Measurements from ENCODE around the gene FBXL17. TPM values are rescaled to one million over a fixed set of nuclear protein-coding genes. Genes with fewer than 3 reads are reported as not detected.

FBXL17 gene
- total and polyA plus RNA-seq, 2 donors = 12.3 to 13.5 TPM

DNA sequence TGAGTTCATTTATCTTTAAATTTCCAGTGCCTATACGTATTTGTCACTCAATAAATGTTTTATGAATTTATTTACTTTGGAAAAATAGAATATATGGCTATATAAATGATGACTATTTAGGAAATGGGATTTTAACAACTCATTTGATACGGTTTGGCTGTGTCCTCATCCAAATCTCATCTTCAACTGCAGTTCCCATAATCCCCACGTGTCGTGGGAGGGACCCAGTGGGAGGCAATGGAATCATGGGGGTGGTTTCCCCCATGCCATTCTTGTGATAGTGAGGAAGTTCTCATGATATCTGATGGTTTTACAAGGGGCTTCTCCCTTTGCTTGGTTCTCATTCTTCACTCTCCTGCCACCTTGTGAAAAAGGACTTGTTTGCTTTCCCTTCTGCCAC lies 523.6 kb downstream of the FBXL17 start:
- H3K9me3 ChIP-seq (ENCODE audit: control insufficient read depth in 2 of 2, insufficient read depth in 1 of 2, low read length in 1 of 2) = no peaks in the 10 kb centered on the region
- DNase-seq (ENCODE audit: low read depth in 6 of 9, low spot score in 9 of 9) = no peak
- no peak overlapping the region for H3K27ac ChIP-seq (ENCODE audit: low read depth in 1 of 2, low read length in 1 of 2)
- WGBS = 95% methylated on average over 4 of the region's 4 CpGs
- no peaks in the 10 kb centered on the region for H3K27me3 ChIP-seq (ENCODE audit: control insufficient read depth in 2 of 2, insufficient read depth in 1 of 2, low read length in 1 of 2)
- no peaks in the 10 kb centered on the region for H3K4me1 ChIP-seq (ENCODE audit: control insufficient read depth in 2 of 2, insufficient read depth in 2 of 2, low read length in 2 of 2)
- peaks cover 0 to 4% of the 10 kb centered on the region in 2 donors for H3K36me3 ChIP-seq (ENCODE audit: control insufficient read depth in 2 of 2, insufficient read depth in 2 of 2, low read length in 1 of 2)
- no peak overlapping the region for H3K4me3 ChIP-seq (ENCODE audit: low read length in 2 of 2)

DNA sequence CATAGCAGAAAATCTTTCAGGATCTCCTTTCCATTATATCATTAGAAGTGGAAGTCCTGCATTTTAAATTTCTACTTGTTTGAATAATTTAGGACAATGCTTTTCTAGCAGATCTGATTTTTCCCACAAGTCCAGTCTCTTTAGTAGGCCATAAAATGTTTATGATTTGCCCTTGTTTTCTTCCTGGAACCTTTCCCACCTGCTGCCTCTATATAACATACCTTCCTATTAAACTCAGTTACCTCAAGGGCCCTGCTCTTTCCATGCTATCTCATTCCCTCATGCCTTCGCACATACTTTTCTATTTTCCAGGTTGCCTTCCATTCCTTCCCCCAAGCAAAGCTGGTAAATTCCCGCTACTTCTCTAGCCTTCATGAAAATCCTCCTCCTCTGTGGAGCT lies 524.1 kb downstream of the FBXL17 start:
- WGBS = 97% methylated on average over 2 of the region's 2 CpGs
- no peak overlapping the region for H3K27ac ChIP-seq (ENCODE audit: low read depth in 1 of 2, low read length in 1 of 2)
- H3K36me3 ChIP-seq (ENCODE audit: control insufficient read depth in 2 of 2, insufficient read depth in 2 of 2, low read length in 1 of 2) = peaks cover 0 to 4% of the 10 kb centered on the region in 2 donors
- no peaks in the 10 kb centered on the region for H3K4me1 ChIP-seq (ENCODE audit: control insufficient read depth in 2 of 2, insufficient read depth in 2 of 2, low read length in 2 of 2)
- no peaks in the 10 kb centered on the region for H3K9me3 ChIP-seq (ENCODE audit: control insufficient read depth in 2 of 2, insufficient read depth in 1 of 2, low read length in 1 of 2)
- H3K27me3 ChIP-seq (ENCODE audit: control insufficient read depth in 2 of 2, insufficient read depth in 1 of 2, low read length in 1 of 2) = no peaks in the 10 kb centered on the region
- no peak for DNase-seq (ENCODE audit: low read depth in 6 of 9, low spot score in 9 of 9)
- no peak overlapping the region for H3K4me3 ChIP-seq (ENCODE audit: low read length in 2 of 2)

DNA sequence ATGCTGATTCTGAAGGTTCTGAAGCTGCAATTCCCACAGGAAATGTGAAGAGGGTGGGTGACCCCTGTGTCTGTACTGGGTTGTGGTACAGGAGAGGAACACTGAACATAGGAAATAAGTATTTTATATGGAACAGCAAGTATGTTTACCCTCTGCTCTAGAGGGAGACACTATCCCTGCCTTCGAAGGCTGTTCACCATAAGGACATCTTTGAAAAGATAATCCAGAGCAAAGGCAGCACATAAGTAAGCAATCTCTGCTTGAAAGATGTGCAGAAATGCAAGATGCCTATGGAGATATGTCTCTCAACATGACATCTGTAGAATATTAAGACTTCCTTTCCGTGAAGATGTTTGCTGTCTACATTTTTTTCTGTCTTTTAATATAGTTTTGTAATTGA lies 526.7 kb downstream of the FBXL17 start:
- 89% methylated on average over 2 of the region's 2 CpGs for WGBS
- H3K36me3 ChIP-seq (ENCODE audit: control insufficient read depth in 2 of 2, insufficient read depth in 2 of 2, low read length in 1 of 2) = no peaks in the 10 kb centered on the region
- H3K27me3 ChIP-seq (ENCODE audit: control insufficient read depth in 2 of 2, insufficient read depth in 1 of 2, low read length in 1 of 2) = no peaks in the 10 kb centered on the region
- DNase-seq (ENCODE audit: low read depth in 6 of 9, low spot score in 9 of 9) = peak in 4 of 9 donors; percentile 6 to 35 (median 12)
- no peaks in the 10 kb centered on the region for H3K9me3 ChIP-seq (ENCODE audit: control insufficient read depth in 2 of 2, insufficient read depth in 1 of 2, low read length in 1 of 2)
- no peaks in the 10 kb centered on the region for H3K4me1 ChIP-seq (ENCODE audit: control insufficient read depth in 2 of 2, insufficient read depth in 2 of 2, low read length in 2 of 2)
- H3K27ac ChIP-seq (ENCODE audit: low read depth in 1 of 2, low read length in 1 of 2) = no peak overlapping the region
- no peak overlapping the region for H3K4me3 ChIP-seq (ENCODE audit: low read length in 2 of 2)

DNA sequence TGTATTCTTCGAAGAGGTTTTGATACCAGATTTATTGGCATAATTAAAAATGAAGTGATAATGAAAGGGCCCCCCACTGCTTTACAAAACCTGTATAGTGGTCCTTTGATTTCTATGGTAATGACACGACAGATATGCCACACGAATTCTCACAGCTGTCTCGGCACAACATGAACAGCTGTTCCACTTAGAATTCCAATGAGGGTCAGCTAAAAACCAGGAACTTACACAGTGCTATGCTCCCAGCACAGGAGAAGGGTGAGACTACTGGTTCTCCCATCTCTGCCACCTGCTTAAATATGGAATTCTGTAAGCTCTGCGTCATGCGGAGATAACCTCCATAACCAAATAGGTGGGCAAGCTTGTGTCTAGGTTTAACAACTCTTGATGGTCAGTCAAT lies 528.2 kb downstream of the FBXL17 start:
- no peak overlapping the region for H3K27ac ChIP-seq (ENCODE audit: low read depth in 1 of 2, low read length in 1 of 2)
- no peak for DNase-seq (ENCODE audit: low read depth in 6 of 9, low spot score in 9 of 9)
- H3K36me3 ChIP-seq (ENCODE audit: control insufficient read depth in 2 of 2, insufficient read depth in 2 of 2, low read length in 1 of 2) = no peaks in the 10 kb centered on the region
- no peaks in the 10 kb centered on the region for H3K27me3 ChIP-seq (ENCODE audit: control insufficient read depth in 2 of 2, insufficient read depth in 1 of 2, low read length in 1 of 2)
- H3K4me3 ChIP-seq (ENCODE audit: low read length in 2 of 2) = no peak overlapping the region
- WGBS = 96% methylated on average over 6 of the region's 6 CpGs
- H3K4me1 ChIP-seq (ENCODE audit: control insufficient read depth in 2 of 2, insufficient read depth in 2 of 2, low read length in 2 of 2) = no peaks in the 10 kb centered on the region
- no peaks in the 10 kb centered on the region for H3K9me3 ChIP-seq (ENCODE audit: control insufficient read depth in 2 of 2, insufficient read depth in 1 of 2, low read length in 1 of 2)

DNA sequence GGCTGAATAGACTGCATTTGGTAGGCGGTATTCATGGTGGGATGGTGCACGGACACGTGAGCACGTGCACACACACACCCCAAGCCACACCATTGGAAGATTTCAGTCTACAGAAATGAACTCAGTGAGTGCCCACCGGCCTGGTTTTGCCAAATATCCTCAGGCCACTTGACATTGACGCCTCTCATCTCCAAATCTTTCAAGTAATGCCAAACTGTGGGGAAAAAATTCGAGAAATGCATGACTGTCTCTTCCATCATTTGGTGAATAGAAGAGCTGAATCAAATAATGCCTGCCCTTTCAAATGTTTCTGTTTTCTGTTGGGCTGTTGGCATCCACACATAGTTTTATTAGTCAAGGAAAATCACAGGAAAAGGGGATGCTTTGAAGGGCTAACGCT lies 528.9 kb downstream of the FBXL17 start:
- H3K36me3 ChIP-seq (ENCODE audit: control insufficient read depth in 2 of 2, insufficient read depth in 2 of 2, low read length in 1 of 2) = no peaks in the 10 kb centered on the region
- H3K4me3 ChIP-seq (ENCODE audit: low read length in 2 of 2) = no peak overlapping the region
- WGBS = 97% methylated on average over 8 of the region's 8 CpGs
- H3K4me1 ChIP-seq (ENCODE audit: control insufficient read depth in 2 of 2, insufficient read depth in 2 of 2, low read length in 2 of 2) = no peaks in the 10 kb centered on the region
- H3K27ac ChIP-seq (ENCODE audit: low read depth in 1 of 2, low read length in 1 of 2) = no peak overlapping the region
- no peak for DNase-seq (ENCODE audit: low read depth in 6 of 9, low spot score in 9 of 9)
- H3K27me3 ChIP-seq (ENCODE audit: control insufficient read depth in 2 of 2, insufficient read depth in 1 of 2, low read length in 1 of 2) = no peaks in the 10 kb centered on the region
- H3K9me3 ChIP-seq (ENCODE audit: control insufficient read depth in 2 of 2, insufficient read depth in 1 of 2, low read length in 1 of 2) = no peaks in the 10 kb centered on the region

DNA sequence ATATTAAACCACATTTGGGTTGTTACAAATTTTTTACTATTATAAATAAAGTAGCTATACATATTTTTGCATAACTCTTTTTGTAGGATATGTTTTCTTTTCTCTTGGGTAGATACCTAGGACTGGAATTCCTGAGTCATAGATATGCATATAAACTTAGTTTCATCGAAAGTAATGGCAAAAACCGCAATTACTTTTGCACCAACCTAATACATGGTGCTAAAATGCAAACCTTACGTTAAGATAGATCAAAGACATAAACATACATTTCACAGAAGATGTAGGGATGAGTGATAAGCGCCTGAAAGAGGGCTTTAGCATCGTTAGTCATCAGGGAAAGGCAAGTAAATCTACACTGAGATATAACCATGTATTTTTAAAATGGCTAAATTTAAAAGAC lies 532.8 kb downstream of the FBXL17 start:
- 98% methylated on average over 5 of the region's 5 CpGs for WGBS
- no peaks in the 10 kb centered on the region for H3K4me1 ChIP-seq (ENCODE audit: control insufficient read depth in 2 of 2, insufficient read depth in 2 of 2, low read length in 2 of 2)
- no peaks in the 10 kb centered on the region for H3K27me3 ChIP-seq (ENCODE audit: control insufficient read depth in 2 of 2, insufficient read depth in 1 of 2, low read length in 1 of 2)

DNA sequence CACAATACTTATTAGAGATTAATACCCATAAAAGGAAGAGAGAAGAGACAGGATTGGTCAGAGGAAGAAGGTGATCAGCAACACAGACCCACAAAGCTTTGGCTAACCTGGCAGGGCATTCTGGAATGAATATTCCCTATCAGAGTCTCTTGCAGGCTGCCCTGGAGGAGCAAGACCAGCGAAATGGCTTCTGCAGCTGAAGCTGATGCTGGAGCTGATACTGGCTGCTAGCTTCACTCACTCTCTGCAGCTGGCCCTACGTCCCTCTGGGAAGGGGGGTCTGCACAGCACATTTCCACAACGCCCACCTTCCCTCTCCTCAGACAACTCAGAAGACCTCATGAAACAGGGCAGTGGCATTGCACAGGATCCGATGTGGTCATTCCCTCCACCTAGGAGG lies 541.3 kb downstream of the FBXL17 start:
- Histone ChIP-seq H3K27me3 (ENCODE audit: control insufficient read depth in 2 of 2, insufficient read depth in 1 of 2, low read length in 1 of 2) (no peaks in the 10 kb centered on the region), H3K4me3 (ENCODE audit: low read length in 2 of 2) (no peak overlapping the region), H3K4me1 (ENCODE audit: control insufficient read depth in 2 of 2, insufficient read depth in 2 of 2, low read length in 2 of 2) (no peaks in the 10 kb centered on the region), H3K27ac (ENCODE audit: low read depth in 1 of 2, low read length in 1 of 2) (no peak overlapping the region), H3K9me3 (ENCODE audit: control insufficient read depth in 2 of 2, insufficient read depth in 1 of 2, low read length in 1 of 2) (no peaks in the 10 kb centered on the region), H3K36me3 (ENCODE audit: control insufficient read depth in 2 of 2, insufficient read depth in 2 of 2, low read length in 1 of 2) (no peaks in the 10 kb centered on the region)
- no peak for DNase-seq (ENCODE audit: low read depth in 6 of 9, low spot score in 9 of 9)
- WGBS = 80% methylated on average over 4 of the region's 4 CpGs

More for the DNA sequence above, 532.8 kb downstream of the FBXL17 start:
- Histone ChIP-seq H3K9me3 (ENCODE audit: control insufficient read depth in 2 of 2, insufficient read depth in 1 of 2, low read length in 1 of 2) (no peaks in the 10 kb centered on the region), H3K4me3 (ENCODE audit: low read length in 2 of 2) (no peak overlapping the region), H3K27ac (ENCODE audit: low read depth in 1 of 2, low read length in 1 of 2) (no peak overlapping the region), H3K36me3 (ENCODE audit: control insufficient read depth in 2 of 2, insufficient read depth in 2 of 2, low read length in 1 of 2) (no peaks in the 10 kb centered on the region)
- DNase-seq (ENCODE audit: low read depth in 6 of 9, low spot score in 9 of 9) = no peak

DNA sequence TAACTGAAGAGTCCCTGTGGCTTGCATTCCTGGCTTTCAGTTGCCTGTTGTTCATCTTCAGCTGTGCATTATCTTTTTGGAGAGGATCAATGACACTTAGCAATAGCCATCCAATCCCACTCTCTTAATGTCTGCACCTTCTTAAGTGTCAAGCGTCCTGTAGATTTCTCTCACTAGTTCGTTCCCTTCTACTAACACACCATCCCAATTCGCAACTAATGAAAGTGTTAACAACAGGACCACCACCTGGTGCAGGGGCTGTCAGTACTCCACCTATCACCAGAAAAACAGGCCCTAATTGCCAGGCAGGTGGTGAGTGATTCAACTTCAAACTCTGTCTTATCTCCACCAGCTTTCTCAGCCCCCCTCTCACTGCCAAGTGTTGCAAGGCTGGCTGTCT lies 541.7 kb downstream of the FBXL17 start:
- no peaks in the 10 kb centered on the region for H3K27me3 ChIP-seq (ENCODE audit: control insufficient read depth in 2 of 2, insufficient read depth in 1 of 2, low read length in 1 of 2)
- WGBS = 82% methylated on average over 3 of the region's 3 CpGs
- H3K9me3 ChIP-seq (ENCODE audit: control insufficient read depth in 2 of 2, insufficient read depth in 1 of 2, low read length in 1 of 2) = no peaks in the 10 kb centered on the region
- no peak overlapping the region for H3K4me3 ChIP-seq (ENCODE audit: low read length in 2 of 2)
- no peak overlapping the region for H3K27ac ChIP-seq (ENCODE audit: low read depth in 1 of 2, low read length in 1 of 2)
- no peaks in the 10 kb centered on the region for H3K36me3 ChIP-seq (ENCODE audit: control insufficient read depth in 2 of 2, insufficient read depth in 2 of 2, low read length in 1 of 2)
- DNase-seq (ENCODE audit: low read depth in 6 of 9, low spot score in 9 of 9) = no peak
- no peaks in the 10 kb centered on the region for H3K4me1 ChIP-seq (ENCODE audit: control insufficient read depth in 2 of 2, insufficient read depth in 2 of 2, low read length in 2 of 2)

DNA sequence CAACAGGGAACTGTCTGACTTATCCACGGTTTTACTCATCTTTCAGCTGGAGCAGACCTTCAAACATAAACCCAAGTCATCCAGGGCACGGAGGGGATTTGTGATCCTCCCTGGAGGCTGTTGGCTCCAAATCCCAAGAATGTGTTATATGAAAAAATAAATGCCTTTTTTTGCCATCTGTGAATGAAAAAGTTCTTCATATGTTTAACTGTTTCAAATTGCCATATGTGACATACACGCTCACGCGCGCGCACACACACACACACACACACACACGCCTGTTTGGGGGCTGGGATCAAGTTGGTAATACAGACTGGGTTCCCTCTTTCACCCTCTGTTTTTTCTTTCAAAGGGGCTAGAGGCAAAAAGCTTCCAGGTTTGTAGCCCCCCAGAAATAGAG lies 546.8 kb downstream of the FBXL17 start:
- Histone ChIP-seq H3K4me3 (ENCODE audit: low read length in 2 of 2) (no peak overlapping the region), H3K36me3 (ENCODE audit: control insufficient read depth in 2 of 2, insufficient read depth in 2 of 2, low read length in 1 of 2) (no peaks in the 10 kb centered on the region), H3K9me3 (ENCODE audit: control insufficient read depth in 2 of 2, insufficient read depth in 1 of 2, low read length in 1 of 2) (no peaks in the 10 kb centered on the region), H3K4me1 (ENCODE audit: control insufficient read depth in 2 of 2, insufficient read depth in 2 of 2, low read length in 2 of 2) (no peaks in the 10 kb centered on the region), H3K27ac (ENCODE audit: low read depth in 1 of 2, low read length in 1 of 2) (no peak overlapping the region), H3K27me3 (ENCODE audit: control insufficient read depth in 2 of 2, insufficient read depth in 1 of 2, low read length in 1 of 2) (no peaks in the 10 kb centered on the region)
- DNase-seq (ENCODE audit: low read depth in 6 of 9, low spot score in 9 of 9) = no peak
- 97% methylated on average over 8 of the region's 8 CpGs for WGBS

DNA sequence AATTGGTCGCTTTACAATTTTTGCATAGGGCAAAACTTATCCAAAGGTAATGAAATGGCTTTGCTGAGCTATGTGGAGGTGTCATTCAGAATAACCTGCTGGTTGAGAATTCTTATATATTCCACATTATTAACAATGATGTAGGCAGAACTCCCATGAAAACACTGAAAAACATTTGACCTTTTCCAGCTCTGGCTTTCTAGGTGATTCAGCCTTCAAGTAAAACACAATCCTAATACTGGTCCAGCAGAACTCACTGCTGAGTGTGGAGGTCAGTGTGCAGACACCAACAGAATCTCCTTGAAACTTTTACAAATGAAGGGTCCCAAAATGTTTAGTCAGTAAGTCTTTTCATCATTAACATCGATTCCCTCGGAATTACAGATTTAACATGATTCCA lies 549.2 kb downstream of the FBXL17 start:
- 97% methylated on average over 3 of the region's 3 CpGs for WGBS
- H3K9me3 ChIP-seq (ENCODE audit: control insufficient read depth in 2 of 2, insufficient read depth in 1 of 2, low read length in 1 of 2) = no peaks in the 10 kb centered on the region
- no peak for DNase-seq (ENCODE audit: low read depth in 6 of 9, low spot score in 9 of 9)
- no peak overlapping the region for H3K27ac ChIP-seq (ENCODE audit: low read depth in 1 of 2, low read length in 1 of 2)
- no peaks in the 10 kb centered on the region for H3K36me3 ChIP-seq (ENCODE audit: control insufficient read depth in 2 of 2, insufficient read depth in 2 of 2, low read length in 1 of 2)
- H3K4me1 ChIP-seq (ENCODE audit: control insufficient read depth in 2 of 2, insufficient read depth in 2 of 2, low read length in 2 of 2) = no peaks in the 10 kb centered on the region
- no peaks in the 10 kb centered on the region for H3K27me3 ChIP-seq (ENCODE audit: control insufficient read depth in 2 of 2, insufficient read depth in 1 of 2, low read length in 1 of 2)
- no peak overlapping the region for H3K4me3 ChIP-seq (ENCODE audit: low read length in 2 of 2)
